Kidney (tissue), 14 donors: Measurements from ENCODE around the gene RAD51B. TPM values are rescaled to one million over a fixed set of nuclear protein-coding genes. Genes with fewer than 3 reads are reported as not detected.
A peak's percentile ranks its signal among the peaks of the same experiment; 100 is the strongest.

Experiments
- DNase-seq, 5 donors: peaks; one replicate each; pipeline ENCODE4 v3.0.0-alpha.2; 2013 to 2020
- FAIRE-seq: peaks from 2 replicates; lab custom pipeline; 2012; peaks lifted over from hg19 to GRCh38; lab: Jason Lieb, UNC
- H3K27ac ChIP-seq, 2 donors: one replicate each; pipeline ENCODE4 v1.7.0; 2013; ENCODE audit warnings: low read depth in 2 of 2, low read length in 2 of 2, inconsistent platforms in 1 of 2
- H3K27me3 ChIP-seq: one replicate; pipeline ENCODE4 v1.7.1; 2013; ENCODE audit warnings: low read length, inconsistent platforms; ENCODE audit not compliant: control insufficient read depth, insufficient read depth
- H3K36me3 ChIP-seq, 3 donors: one replicate each; pipeline versions ENCODE4 v1.7.0 to v1.7.1; 2013; ENCODE audit warnings: low read length in 3 of 3, control low read depth in 1 of 3, inconsistent platforms in 1 of 3; ENCODE audit not compliant: insufficient read depth in 3 of 3, control insufficient read depth in 2 of 3
- H3K4me1 ChIP-seq, 3 donors: one replicate each; pipeline versions ENCODE4 v1.7.0 to v1.7.1; 2013; ENCODE audit warnings: low read length in 3 of 3, inconsistent platforms in 1 of 3, low read depth in 1 of 3; ENCODE audit not compliant: control insufficient read depth in 2 of 3, insufficient read depth in 2 of 3
- H3K4me3 ChIP-seq, 3 donors: one replicate each; pipeline versions ENCODE4 v1.7.0 to v1.8.1; 2013; ENCODE audit warnings: low read length in 3 of 3, control low read depth in 1 of 3, inconsistent platforms in 1 of 3
- H3K9ac ChIP-seq, 3 donors: one replicate each; pipeline versions ENCODE4 v1.7.0 to v1.7.1; 2013; ENCODE audit warnings: low read length in 3 of 3, control low read depth in 1 of 3, inconsistent platforms in 1 of 3
- H3K9me3 ChIP-seq, 3 donors: one replicate each; pipeline versions ENCODE4 v1.7.0 to v1.7.1; 2013; ENCODE audit warnings: low read length in 3 of 3, control low read depth in 1 of 3, inconsistent platforms in 1 of 3; ENCODE audit not compliant: control insufficient read depth in 2 of 3, insufficient read depth in 1 of 3
- intact Hi-C: fragments of 100-400 bp; cut with DNase I; formaldehyde crosslinking; loops from one replicate; pipeline ENCODE4 v1.11.1; 2022
- polyA plus RNA-seq: library from polyadenylated mRNA; stranded (reverse); fragments of 350-450 nt; fragmentation: Illumina TruSeq; extraction: RNeasy Lipid Tissue Mini Kit (QIAGEN cat#74804); gene quantifications from one replicate; pipeline ENCODE4 v1.2.3, GENCODE V29; 2014; ENCODE audit warnings: low read depth, low replicate concordance; ENCODE audit not compliant: insufficient read depth
- total RNA-seq: library from RNA; stranded (reverse); fragmentation: NEBNext Ultra II Directional; extraction: Animal tissue kit (Norgen Biotek cat#: 25700); gene quantifications from one replicate; pipeline ENCODE4 v1.2.1, GENCODE V29; 2021
- TF ChIP-seq, protein P1 (sequence below): IDR thresholded peaks from 3 replicates; pipeline ENCODE4 v1.5.1; 2012; ENCODE audit warnings: mild to moderate bottlenecking, moderate library complexity, borderline replicate concordance; ENCODE audit not compliant: insufficient read depth; ENCODE audit errors: extremely low read depth
- donor health status: control.
- donor health status: control.
- donor health status: control.
- donor health status: control.
- donor health status: control.
- donor health status: DM: yes; HTN: yes; CAD: no.
- donor health status: Normal renal cell carcinoma (clear cell type).

Gene RAD51B
- total and polyA plus RNA-seq, 2 donors from 2014 or later, result 6.9 to 18.0 TPM

GRCh38 chr14:68211886-68212285, 392.3 kb downstream of the RAD51B start:
- FAIRE-seq (no peak), DNase-seq (no peak)
- no peaks in the 10 kb centered on the region for H3K36me3 ChIP-seq
- H3K27ac ChIP-seq, result peak overlapping the region; percentile 35 to 93
- H3K9me3 ChIP-seq, result no peaks in the 10 kb centered on the region
- H3K9ac ChIP-seq, result no peak overlapping the region
- intact Hi-C loops, result no loop called here
- H3K27me3 ChIP-seq, result no peaks in the 10 kb centered on the region
- TF ChIP-seq, protein P1, sequence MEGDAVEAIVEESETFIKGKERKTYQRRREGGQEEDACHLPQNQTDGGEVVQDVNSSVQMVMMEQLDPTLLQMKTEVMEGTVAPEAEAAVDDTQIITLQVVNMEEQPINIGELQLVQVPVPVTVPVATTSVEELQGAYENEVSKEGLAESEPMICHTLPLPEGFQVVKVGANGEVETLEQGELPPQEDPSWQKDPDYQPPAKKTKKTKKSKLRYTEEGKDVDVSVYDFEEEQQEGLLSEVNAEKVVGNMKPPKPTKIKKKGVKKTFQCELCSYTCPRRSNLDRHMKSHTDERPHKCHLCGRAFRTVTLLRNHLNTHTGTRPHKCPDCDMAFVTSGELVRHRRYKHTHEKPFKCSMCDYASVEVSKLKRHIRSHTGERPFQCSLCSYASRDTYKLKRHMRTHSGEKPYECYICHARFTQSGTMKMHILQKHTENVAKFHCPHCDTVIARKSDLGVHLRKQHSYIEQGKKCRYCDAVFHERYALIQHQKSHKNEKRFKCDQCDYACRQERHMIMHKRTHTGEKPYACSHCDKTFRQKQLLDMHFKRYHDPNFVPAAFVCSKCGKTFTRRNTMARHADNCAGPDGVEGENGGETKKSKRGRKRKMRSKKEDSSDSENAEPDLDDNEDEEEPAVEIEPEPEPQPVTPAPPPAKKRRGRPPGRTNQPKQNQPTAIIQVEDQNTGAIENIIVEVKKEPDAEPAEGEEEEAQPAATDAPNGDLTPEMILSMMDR, result no peak
- H3K4me3 ChIP-seq, result peak overlapping the region in 1 of 3 donors; percentile 4
- H3K4me1 ChIP-seq, result peaks cover 7 to 22% (median 14%) of the 10 kb centered on the region in 3 donors

DNA sequence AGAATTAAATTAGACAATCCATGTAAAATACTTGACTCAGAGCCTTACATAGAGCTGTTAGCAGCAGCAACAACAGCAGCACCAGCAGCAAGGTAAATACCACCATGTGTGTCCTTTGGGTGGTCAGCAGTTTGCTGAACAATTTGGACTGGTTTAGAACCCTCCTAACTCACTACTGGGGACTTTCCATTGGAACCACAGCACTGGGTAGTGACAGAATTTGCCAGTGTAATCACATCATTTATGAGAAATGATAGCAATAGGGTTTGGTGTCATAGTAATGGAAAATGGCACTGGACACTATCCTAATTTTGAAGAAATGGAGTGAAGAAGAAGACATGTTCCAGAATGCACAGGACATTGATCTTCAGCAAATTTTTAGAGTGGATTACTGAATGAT, 392.8 kb downstream of the RAD51B start:
- peak overlapping the region in 1 of 3 donors; percentile 4 for H3K4me3 ChIP-seq
- H3K9ac ChIP-seq, result no peak overlapping the region
- TF ChIP-seq, protein P1, result no peak
- H3K4me1 ChIP-seq, result peaks cover 7 to 22% (median 14%) of the 10 kb centered on the region in 3 donors
- intact Hi-C loops, result no loop called here
- no peaks in the 10 kb centered on the region for H3K9me3 ChIP-seq
- no peaks in the 10 kb centered on the region for H3K36me3 ChIP-seq
- DNase-seq (no peak), FAIRE-seq (no peak)
- no peaks in the 10 kb centered on the region for H3K27me3 ChIP-seq
- peak overlapping the region; percentile 5 to 45 for H3K27ac ChIP-seq

DNA sequence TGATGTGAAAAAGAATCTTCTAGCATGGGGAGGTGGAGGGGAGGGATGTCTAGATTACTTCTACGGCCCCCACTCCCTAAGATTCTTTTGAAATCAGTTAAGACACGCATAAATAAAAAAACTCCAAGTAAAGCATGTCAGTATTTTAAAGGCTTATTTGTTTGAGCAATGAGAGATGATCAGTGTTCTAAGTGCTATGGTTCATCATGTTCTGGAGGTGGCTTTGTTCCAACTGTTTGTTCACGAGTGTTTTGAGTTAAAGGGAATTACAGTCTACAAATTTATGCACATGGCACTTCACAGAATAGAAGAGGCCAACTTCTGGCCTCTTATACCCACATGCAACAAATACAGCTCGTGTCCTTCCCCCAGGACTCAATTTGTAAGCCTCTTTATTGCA, 394.9 kb downstream of the RAD51B start:
- FAIRE-seq (no peak), DNase-seq (no peak)
- intact Hi-C loops, result no loop called here

More for the DNA sequence above, 394.9 kb downstream of the RAD51B start:
- Histone ChIP-seq H3K9ac (no peak overlapping the region), H3K9me3 (no peaks in the 10 kb centered on the region), H3K27me3 (no peaks in the 10 kb centered on the region), H3K4me1 (peaks cover 7 to 25% (median 14%) of the 10 kb centered on the region in 3 donors), H3K36me3 (no peaks in the 10 kb centered on the region), H3K4me3 (no peak overlapping the region), H3K27ac (no peak overlapping the region)
- TF ChIP-seq, protein P1, result no peak
